ENCODE results near the gene JMJD6.
"Not testable (repeated sequence)": the region's sequence is repeated elsewhere in the genome, so short reads cannot be mapped to it uniquely, and the experiment has no call there.

JMJD6 gene

GRCh38 chr17:76710863-76711611 is 15.4 kb downstream of the JMJD6 start, which contains the start of gene MXRA7:
Gene MXRA7 (minus strand): TSS chr17:76710965. CDS start chr17:76710946, 19 bp downstream.
- Histone ChIP-seq H3K27me3 (ENCODE audit: insufficient read depth, low read length, poor library complexity, severe bottlenecking) (no peaks in the 10 kb centered on the region), H4K20me1 (ENCODE audit: insufficient read depth, low read length, poor library complexity, severe bottlenecking) (no peaks in the 10 kb centered on the region), H3F3A (ENCODE audit: low read depth) (peaks cover 3% of the 10 kb centered on the region; the same call in 1 of the 2 replicates), H3K9me2 (replicated peaks; ENCODE audit: low read depth, low read length) (no peaks in the 10 kb centered on the region), H3K36me3 (ENCODE audit: insufficient read depth, low read length) (peaks cover 16% of the 10 kb centered on the region; the same call in 1 of the 2 replicates), H3K4me2 (ENCODE audit: low read depth, low read length, poor library complexity, severe bottlenecking) (peak within 1 kb of the TSS; percentile 87), H3K9me3 (ENCODE audit: insufficient read depth, low read depth, low read length) (no peaks in the 10 kb centered on the region), H2AFZ (ENCODE audit: low read length) (peak within 1 kb of the TSS; percentile 69; the same call in 1 of the 2 replicates), H3K4me3 (ENCODE audit: low read length, poor library complexity, severe bottlenecking) (peak within 1 kb of the TSS; percentile 69), H3K4me1 (ENCODE audit: insufficient read depth, low read length, poor library complexity, severe bottlenecking) (peaks cover 37% of the 10 kb centered on the region), H3K9ac (ENCODE audit: low read depth, low read length, poor library complexity, severe bottlenecking) (peak within 1 kb of the TSS; percentile 52), H3K79me2 (ENCODE audit: insufficient read depth, low read length) (peaks cover 9% of the 10 kb centered on the region; the same call in 1 of the 2 replicates)
- TF ChIP-seq CTCF (conservative IDR thresholded peaks at IDR 0.05; ENCODE audit: low read length) (no peak), EZH2phosphoT487 (IDR thresholded peaks at IDR 0.05; ENCODE audit: borderline replicate concordance) (no peak)

- H3K4me3 ChIP-seq (ENCODE audit: low read length, poor library complexity, severe bottlenecking), result peak overlapping the region; percentile 67
- H3K4me1 ChIP-seq (ENCODE audit: insufficient read depth, low read length, poor library complexity, severe bottlenecking), result peaks cover 29% of the 10 kb centered on the region
- not testable (repeated sequence) for H3K79me2 ChIP-seq (ENCODE audit: insufficient read depth, low read length)
These were observed 16.2 kb downstream of the JMJD6 start for GRCh38 chr17:76709951-76710862.

GRCh38 chr17:76709077-76709950 is 17.1 kb downstream of the JMJD6 start:
- no peaks in the 10 kb centered on the region for H3K9me2 ChIP-seq (replicated peaks; ENCODE audit: low read depth, low read length)
- H2AFZ ChIP-seq (ENCODE audit: low read length), result no peak overlapping the region
- no peaks in the 10 kb centered on the region for H3K27me3 ChIP-seq (ENCODE audit: insufficient read depth, low read length, poor library complexity, severe bottlenecking)
- H3K36me3 ChIP-seq (ENCODE audit: insufficient read depth, low read length), result peaks cover 10% of the 10 kb centered on the region; the same call in 1 of the 2 replicates
- H3K9ac ChIP-seq (ENCODE audit: low read depth, low read length, poor library complexity, severe bottlenecking), result no peak overlapping the region
- no peaks in the 10 kb centered on the region for H4K20me1 ChIP-seq (ENCODE audit: insufficient read depth, low read length, poor library complexity, severe bottlenecking)
- peaks cover 22% of the 10 kb centered on the region for H3K4me1 ChIP-seq (ENCODE audit: insufficient read depth, low read length, poor library complexity, severe bottlenecking)
- peaks cover 3% of the 10 kb centered on the region; the same call in 1 of the 2 replicates for H3F3A ChIP-seq (ENCODE audit: low read depth)
- H3K4me2 ChIP-seq (ENCODE audit: low read depth, low read length, poor library complexity, severe bottlenecking), result peak overlapping the region; percentile 87
- no peaks in the 10 kb centered on the region for H3K9me3 ChIP-seq (ENCODE audit: insufficient read depth, low read depth, low read length)
- TF ChIP-seq CTCF (conservative IDR thresholded peaks at IDR 0.05; ENCODE audit: low read length) (no peak), EZH2phosphoT487 (IDR thresholded peaks at IDR 0.05; ENCODE audit: borderline replicate concordance) (no peak)
- H3K79me2 ChIP-seq (ENCODE audit: insufficient read depth, low read length), result peaks cover 4% of the 10 kb centered on the region; the same call in 1 of the 2 replicates
- peak overlapping the region; percentile 67 for H3K4me3 ChIP-seq (ENCODE audit: low read length, poor library complexity, severe bottlenecking)

More at GRCh38 chr17:76709951-76710862, 16.2 kb downstream of the JMJD6 start:
- not testable (repeated sequence) for H3K9me2 ChIP-seq (replicated peaks; ENCODE audit: low read depth, low read length); H2AFZ ChIP-seq (ENCODE audit: low read length); H4K20me1 ChIP-seq (ENCODE audit: insufficient read depth, low read length, poor library complexity, severe bottlenecking); H3K27me3 ChIP-seq (ENCODE audit: insufficient read depth, low read length, poor library complexity, severe bottlenecking); H3K9me3 ChIP-seq (ENCODE audit: insufficient read depth, low read depth, low read length); H3F3A ChIP-seq (ENCODE audit: low read depth)
- Histone ChIP-seq H3K9ac (ENCODE audit: low read depth, low read length, poor library complexity, severe bottlenecking) (peak overlapping the region; percentile 52), H3K4me2 (ENCODE audit: low read depth, low read length, poor library complexity, severe bottlenecking) (peak overlapping the region; percentile 87), H3K36me3 (ENCODE audit: insufficient read depth, low read length) (peaks cover 10% of the 10 kb centered on the region; the same call in 1 of the 2 replicates)

Data from Loucy (cell line).